ENCODE data around the gene DCST1. TPM values are rescaled to one million over a fixed set of nuclear protein-coding genes. Genes with fewer than 3 reads are reported as not detected.
A peak's percentile ranks its signal among the peaks of the same experiment; 100 is the strongest.

Gene DCST1
- total RNA-seq, 2 experiments from 2014 or later = not detected

DNA sequence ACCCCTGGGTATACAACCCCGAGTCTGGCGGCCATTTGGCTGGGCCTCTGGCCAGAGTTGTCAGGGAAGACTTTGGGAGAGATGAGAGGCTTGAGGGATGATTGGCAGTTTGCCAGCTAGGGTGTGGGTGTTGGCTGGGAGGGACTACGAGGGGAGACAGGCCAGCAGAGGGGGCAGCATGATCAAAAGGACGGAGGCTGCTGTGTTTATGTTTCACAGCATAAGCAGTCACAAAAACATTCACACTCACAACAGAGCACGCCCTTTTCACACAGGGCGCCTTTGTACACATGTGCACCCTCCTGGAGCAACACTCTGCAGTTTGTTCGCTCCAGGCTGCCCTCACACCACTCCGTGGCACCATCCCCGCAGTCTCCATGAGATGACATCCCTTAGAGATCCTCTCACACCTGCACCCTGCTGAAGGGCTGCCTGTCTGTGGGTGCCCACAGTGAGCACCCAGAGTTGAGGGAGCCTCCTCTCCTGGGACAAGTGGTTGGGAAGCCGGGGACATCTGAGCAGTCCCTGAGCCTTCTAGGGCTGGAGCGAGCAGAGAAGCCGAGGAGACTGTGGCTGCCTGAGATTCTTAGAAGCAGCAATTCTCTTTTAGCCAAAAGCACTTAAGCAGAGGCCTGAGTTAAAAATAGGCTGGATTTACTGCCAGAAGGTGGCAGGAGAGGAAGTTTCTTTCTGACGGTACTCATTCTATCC lies 60.4 kb downstream of the DCST1 start:
- no peak for ATAC-seq

GRCh38 chr1:155094622-155094948 lies 61.0 kb downstream of the DCST1 start:
- no peak for DNase-seq
- ATAC-seq = peak; percentile 42
- Mint-ChIP-seq H3K4me3 (no peak overlapping the region), H3K36me3 (ENCODE audit: low read depth) (no peaks in the 10 kb centered on the region), H3K27me3 (peaks cover 6% of the 10 kb centered on the region), H3K4me1 (peaks cover 6% of the 10 kb centered on the region), H3K9me3 (ENCODE audit: low read depth) (no peaks in the 10 kb centered on the region), H3K27ac (no peak overlapping the region)
- POLR2A ChIA-PET = no interaction called here
- intact Hi-C loops (cut with DNase I, micrococcal nuclease) = loop anchor here in 1 of 2 experiments (5.0 kb wide), 1 partner anchor 33 kb away; the partner anchor contains the start of gene EFNA1
- CTCF ChIA-PET = interaction anchor here (0.7 to 2.4 kb wide), 4 partner anchors 23 to 78 kb away, joined by 3 to 20 read pairs (median 8); partner anchors contain the start of gene KRTCAP2

More for the DNA sequence above, 60.4 kb downstream of the DCST1 start:
- ChIA-PET CTCF (interaction anchor here (0.6 to 2.4 kb wide), 3 partner anchors 73 to 79 kb away, joined by 3 to 20 read pairs (median 12); partner anchors contain the start of gene KRTCAP2), POLR2A (no interaction called here)
- H3K4me1 Mint-ChIP-seq = peaks cover 6% of the 10 kb centered on the region
- H3K27me3 Mint-ChIP-seq = peaks cover 6% of the 10 kb centered on the region
- H3K9me3 Mint-ChIP-seq (ENCODE audit: low read depth) = no peaks in the 10 kb centered on the region
- no peak overlapping the region for H3K27ac Mint-ChIP-seq
- no peak overlapping the region for H3K4me3 Mint-ChIP-seq
- no peak for DNase-seq
- H3K36me3 Mint-ChIP-seq (ENCODE audit: low read depth) = no peaks in the 10 kb centered on the region
- intact Hi-C loops (cut with DNase I, micrococcal nuclease) = loop anchor here in 1 of 2 experiments (5.0 kb wide), 1 partner anchor 33 kb away; the partner anchor contains the start of gene EFNA1

GRCh38 chr1:155099331-155099730 lies 65.7 kb downstream of the DCST1 start:
- no peak overlapping the region for H3K27ac Mint-ChIP-seq
- no peak overlapping the region for H3K4me3 Mint-ChIP-seq
- intact Hi-C loops (cut with DNase I, micrococcal nuclease) = no loop called here
- POLR2A ChIA-PET = no interaction called here
- CTCF ChIA-PET = interaction anchor here (2.5 kb wide), 1 partner anchor 68 kb away, joined by 20 read pairs; no protein-coding TSS in a partner anchor
- H3K27me3 Mint-ChIP-seq = peaks cover 6% of the 10 kb centered on the region
- H3K36me3 Mint-ChIP-seq (ENCODE audit: low read depth) = no peaks in the 10 kb centered on the region
- H3K4me1 Mint-ChIP-seq = no peaks in the 10 kb centered on the region
- DNase-seq (no peak), ATAC-seq (no peak)
- no peaks in the 10 kb centered on the region for H3K9me3 Mint-ChIP-seq (ENCODE audit: low read depth)

Other genes starting within 250 kb of the DCST1 start
- gene KCNN3, start 163.5 kb upstream of the DCST1 start, total RNA-seq = under 1 TPM; 0.18 to 0.25 TPM
- gene PMVK, start 97.1 kb upstream of the DCST1 start, total RNA-seq = 10 to 100 TPM; 17.0 to 36.9 TPM
- gene PBXIP1, start 77.7 kb upstream of the DCST1 start, total RNA-seq = 10 to 100 TPM; 22.6 to 28.1 TPM
- 10 to 100 TPM; 24.5 to 25.6 TPM for gene PYGO2, start 72.0 kb upstream of the DCST1 start, total RNA-seq
- 10 to 100 TPM; 45.9 to 65.7 TPM for gene SHC1, start 63.1 kb upstream of the DCST1 start, total RNA-seq
- 100 to 1,000 TPM; 190 to 196 TPM for gene CKS1B, start 59.1 kb upstream of the DCST1 start, total RNA-seq
- gene FLAD1, start 50.5 kb upstream of the DCST1 start, total RNA-seq = 10 to 100 TPM; 38.0 to 42.4 TPM
- gene LENEP, start 40.2 kb upstream of the DCST1 start, total RNA-seq = under 1 TPM; 0.79 to 0.80 TPM
- gene ZBTB7B, start 31.0 kb upstream of the DCST1 start, total RNA-seq = 100 to 1,000 TPM in 1 of 2 experiments, 10 to 100 TPM in 1; 94.0 to 105 TPM
- gene DCST2, start within 50 bp of the DCST1 start, total RNA-seq = under 1 TPM; 0.46 to 0.67 TPM
- gene ADAM15, start 17.5 kb downstream of the DCST1 start, total RNA-seq = 10 to 100 TPM; 42.4 to 48.8 TPM
- gene EFNA4, start 29.9 kb downstream of the DCST1 start, total RNA-seq = 1 to 10 TPM; 6.3 to 6.5 TPM
- 1 to 10 TPM; 5.1 to 6.9 TPM for gene EFNA3, start 45.0 kb downstream of the DCST1 start, total RNA-seq
- gene EFNA1, start 94.1 kb downstream of the DCST1 start, total RNA-seq = 1 to 10 TPM in 1 of 2 experiments, under 1 TPM in 1; 0.82 to 1.1 TPM
- 10 to 100 TPM; 50.2 to 58.0 TPM for gene SLC50A1, start 102.0 kb downstream of the DCST1 start, total RNA-seq
- gene DPM3, start 106.7 kb downstream of the DCST1 start, total RNA-seq = 10 to 100 TPM; 29.8 to 34.3 TPM
- gene KRTCAP2, start 139.5 kb downstream of the DCST1 start, total RNA-seq = 100 to 1,000 TPM; 125 to 300 TPM
- 1 to 10 TPM; 6.3 to 6.9 TPM for gene TRIM46, start 140.0 kb downstream of the DCST1 start, total RNA-seq
- 10 to 100 TPM; 12.8 to 13.7 TPM for gene THBS3, start 174.1 kb downstream of the DCST1 start, total RNA-seq
- gene MTX1, start 174.9 kb downstream of the DCST1 start, total RNA-seq = 10 to 100 TPM; 52.8 to 52.9 TPM
- 10 to 100 TPM; 29.7 to 34.8 TPM for gene ENTREP3, start 221.7 kb downstream of the DCST1 start, total RNA-seq
- 10 to 100 TPM; 82.0 to 95.5 TPM for gene SCAMP3, start 228.5 kb downstream of the DCST1 start, total RNA-seq
- gene CLK2, start 239.7 kb downstream of the DCST1 start, total RNA-seq = 10 to 100 TPM; 81.4 to 86.6 TPM
- 1 to 10 TPM; 1.9 to 2.3 TPM for gene HCN3, start 243.6 kb downstream of the DCST1 start, total RNA-seq

All from activated CD4-positive, alpha-beta T cell treated with anti-CD3 and anti-CD28 coated beads for 36 hours (primary cell).